Measurements from ENCODE around the gene DYNC1H1.

GRCh38 chr14:101929096-101929495 lies 35.3 kb upstream of the DYNC1H1 start:
- TF ChIP-seq, protein P1, sequence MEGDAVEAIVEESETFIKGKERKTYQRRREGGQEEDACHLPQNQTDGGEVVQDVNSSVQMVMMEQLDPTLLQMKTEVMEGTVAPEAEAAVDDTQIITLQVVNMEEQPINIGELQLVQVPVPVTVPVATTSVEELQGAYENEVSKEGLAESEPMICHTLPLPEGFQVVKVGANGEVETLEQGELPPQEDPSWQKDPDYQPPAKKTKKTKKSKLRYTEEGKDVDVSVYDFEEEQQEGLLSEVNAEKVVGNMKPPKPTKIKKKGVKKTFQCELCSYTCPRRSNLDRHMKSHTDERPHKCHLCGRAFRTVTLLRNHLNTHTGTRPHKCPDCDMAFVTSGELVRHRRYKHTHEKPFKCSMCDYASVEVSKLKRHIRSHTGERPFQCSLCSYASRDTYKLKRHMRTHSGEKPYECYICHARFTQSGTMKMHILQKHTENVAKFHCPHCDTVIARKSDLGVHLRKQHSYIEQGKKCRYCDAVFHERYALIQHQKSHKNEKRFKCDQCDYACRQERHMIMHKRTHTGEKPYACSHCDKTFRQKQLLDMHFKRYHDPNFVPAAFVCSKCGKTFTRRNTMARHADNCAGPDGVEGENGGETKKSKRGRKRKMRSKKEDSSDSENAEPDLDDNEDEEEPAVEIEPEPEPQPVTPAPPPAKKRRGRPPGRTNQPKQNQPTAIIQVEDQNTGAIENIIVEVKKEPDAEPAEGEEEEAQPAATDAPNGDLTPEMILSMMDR (IDR thresholded peaks at IDR 0.05): no peak
- no peak for TF ChIP-seq POLR2AphosphoS5 (IDR thresholded peaks at IDR 0.05; ENCODE audit: insufficient read depth in 1 of 2, low read depth in 1 of 2)
- TF ChIP-seq POLR2A (IDR thresholded peaks at IDR 0.05): no peak
